Brain microvascular endothelial cell (primary cell): Measurements from ENCODE around the gene FGD6.
"Not testable (repeated sequence)": the region's sequence is repeated elsewhere in the genome, so short reads cannot be mapped to it uniquely, and the experiment has no call there.

Experiments used
- DNase-seq: peaks from one replicate; pipeline ENCODE4 v3.0.0-alpha.2; 2020
- H3K27ac ChIP-seq: fragments of 250-450 bp; sonication (Bioruptor Pico); 2 replicates; pipeline ENCODE4 v1.5.1; 2020; ENCODE audit warnings: mild to moderate bottlenecking, moderate library complexity
- H3K27me3 ChIP-seq: fragments of 250-450 bp; sonication (Bioruptor Pico); replicated peaks from 2 replicates; pipeline ENCODE4 v1.5.1; 2020; ENCODE audit warnings: mild to moderate bottlenecking
- H3K36me3 ChIP-seq: fragments of 250-450 bp; sonication (Bioruptor Pico); replicated peaks from 2 replicates; pipeline ENCODE4 v1.5.1; 2020; ENCODE audit warnings: mild to moderate bottlenecking
- H3K4me3 ChIP-seq: 2 replicates; pipeline ENCODE4 v1.5.1; 2011; ENCODE audit warnings: low read depth, mild to moderate bottlenecking, control low read depth, low read length, moderate library complexity
- in situ Hi-C: cut with HindIII; loops from 2 replicates; pipeline ENCODE4 v1.10.0; 2017; ENCODE audit warnings: low sequenced_read_pairs, low pct_ligation_motif_present
- TF ChIP-seq, protein P1 (sequence below): IDR thresholded peaks from 2 replicates; pipeline ENCODE4 v1.5.1; 2011; ENCODE audit warnings: low read depth, mild to moderate bottlenecking, moderate library complexity, low read length, control low read depth, inconsistent platforms; ENCODE audit errors: missing control alignments

Gene FGD6

GRCh38 chr12:95143621-95144205 is 73.6 kb downstream of the FGD6 start:
- DNase-seq = no peak
- no peak overlapping the region for H3K4me3 ChIP-seq
- in situ Hi-C loops = no loop called here

GRCh38 chr12:95142431-95143151 is 74.7 kb downstream of the FGD6 start:
- in situ Hi-C loops = no loop called here
- TF ChIP-seq, protein P1, sequence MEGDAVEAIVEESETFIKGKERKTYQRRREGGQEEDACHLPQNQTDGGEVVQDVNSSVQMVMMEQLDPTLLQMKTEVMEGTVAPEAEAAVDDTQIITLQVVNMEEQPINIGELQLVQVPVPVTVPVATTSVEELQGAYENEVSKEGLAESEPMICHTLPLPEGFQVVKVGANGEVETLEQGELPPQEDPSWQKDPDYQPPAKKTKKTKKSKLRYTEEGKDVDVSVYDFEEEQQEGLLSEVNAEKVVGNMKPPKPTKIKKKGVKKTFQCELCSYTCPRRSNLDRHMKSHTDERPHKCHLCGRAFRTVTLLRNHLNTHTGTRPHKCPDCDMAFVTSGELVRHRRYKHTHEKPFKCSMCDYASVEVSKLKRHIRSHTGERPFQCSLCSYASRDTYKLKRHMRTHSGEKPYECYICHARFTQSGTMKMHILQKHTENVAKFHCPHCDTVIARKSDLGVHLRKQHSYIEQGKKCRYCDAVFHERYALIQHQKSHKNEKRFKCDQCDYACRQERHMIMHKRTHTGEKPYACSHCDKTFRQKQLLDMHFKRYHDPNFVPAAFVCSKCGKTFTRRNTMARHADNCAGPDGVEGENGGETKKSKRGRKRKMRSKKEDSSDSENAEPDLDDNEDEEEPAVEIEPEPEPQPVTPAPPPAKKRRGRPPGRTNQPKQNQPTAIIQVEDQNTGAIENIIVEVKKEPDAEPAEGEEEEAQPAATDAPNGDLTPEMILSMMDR = no peak
- Histone ChIP-seq H3K27ac (no peak overlapping the region), H3K36me3 (peaks cover 7% of the 10 kb centered on the region), H3K4me3 (no peak overlapping the region), H3K27me3 (no peaks in the 10 kb centered on the region)
- DNase-seq = no peak

More at GRCh38 chr12:95143621-95144205, 73.6 kb downstream of the FGD6 start:
- TF ChIP-seq, protein P1 = no peak
- peaks cover 5% of the 10 kb centered on the region for H3K36me3 ChIP-seq
- H3K27me3 ChIP-seq = no peaks in the 10 kb centered on the region
- no peak overlapping the region for H3K27ac ChIP-seq

- in situ Hi-C loops = no loop called here
- H3K36me3 ChIP-seq = peaks cover 14% of the 10 kb centered on the region
- no peaks in the 10 kb centered on the region for H3K27me3 ChIP-seq
- H3K4me3 ChIP-seq = no peak overlapping the region
- no peak for DNase-seq
- H3K27ac ChIP-seq = no peak overlapping the region
- TF ChIP-seq, protein P1 = no peak
Measured at GRCh38 chr12:95141310-95141709, 76.0 kb downstream of the FGD6 start.

GRCh38 chr12:95138031-95138430 is 79.2 kb downstream of the FGD6 start:
- H3K27me3 ChIP-seq, in situ Hi-C loops: not testable (repeated sequence)

GRCh38 chr12:95136598-95136997 is 80.7 kb downstream of the FGD6 start:
- no peak for DNase-seq
- no peak overlapping the region for H3K27ac ChIP-seq
- peaks cover 31% of the 10 kb centered on the region for H3K36me3 ChIP-seq
- no peaks in the 10 kb centered on the region for H3K27me3 ChIP-seq
- in situ Hi-C loops = no loop called here
- no peak overlapping the region for H3K4me3 ChIP-seq
- TF ChIP-seq, protein P1 = no peak

More at GRCh38 chr12:95138031-95138430, 79.2 kb downstream of the FGD6 start:
- not testable (repeated sequence) for H3K27ac ChIP-seq, H3K4me3 ChIP-seq, DNase-seq
- H3K36me3 ChIP-seq = peaks cover 27% of the 10 kb centered on the region

DNA sequence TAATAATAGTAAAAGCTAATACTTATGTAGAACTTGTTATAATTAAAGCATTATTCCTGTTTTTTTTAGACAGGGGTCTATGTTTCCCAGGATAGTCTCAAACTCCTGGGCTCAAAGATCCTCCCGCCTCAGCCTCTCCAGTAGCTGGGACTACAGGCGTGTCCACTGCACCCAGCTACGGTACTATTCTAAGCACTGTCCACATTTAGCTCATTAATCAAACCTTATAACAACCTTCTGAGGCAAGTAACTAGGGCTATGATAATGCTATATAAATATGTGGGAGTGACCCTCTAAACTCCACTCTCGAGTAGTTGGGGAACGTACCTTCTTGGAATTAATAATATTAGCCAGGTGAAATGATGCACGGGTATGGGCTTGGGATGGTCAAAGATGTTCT is 83.2 kb downstream of the FGD6 start:
- DNase-seq = no peak
- in situ Hi-C loops = no loop called here
- peaks cover 27% of the 10 kb centered on the region for H3K36me3 ChIP-seq
- TF ChIP-seq, protein P1 = no peak
- H3K27me3 ChIP-seq = no peaks in the 10 kb centered on the region
- no peak overlapping the region for H3K27ac ChIP-seq
- no peak overlapping the region for H3K4me3 ChIP-seq
